GM12892 (cell line): Measurements from ENCODE around the gene NR3C1.

Experiments
- POLR2A ChIP-seq: IDR thresholded peaks from 2 replicates; pipeline ENCODE4 v1.6.1; 2011; ENCODE audit warnings: low read depth, low read length, control low read depth
- TAF1 ChIP-seq: IDR thresholded peaks from 2 replicates; pipeline ENCODE4 v1.6.1; 2011; ENCODE audit warnings: low read depth, mild to moderate bottlenecking, control low read depth, low read length, borderline replicate concordance

GRCh38 chr5:143399616-143400540 is 3.6 kb downstream of the NR3C1 start:
- TF ChIP-seq TAF1 (no peak), POLR2A (no peak; the same call in 1 of the 2 replicates)
